ENCODE measurements around the gene ADAMTSL4.

Gene ADAMTSL4

DNA sequence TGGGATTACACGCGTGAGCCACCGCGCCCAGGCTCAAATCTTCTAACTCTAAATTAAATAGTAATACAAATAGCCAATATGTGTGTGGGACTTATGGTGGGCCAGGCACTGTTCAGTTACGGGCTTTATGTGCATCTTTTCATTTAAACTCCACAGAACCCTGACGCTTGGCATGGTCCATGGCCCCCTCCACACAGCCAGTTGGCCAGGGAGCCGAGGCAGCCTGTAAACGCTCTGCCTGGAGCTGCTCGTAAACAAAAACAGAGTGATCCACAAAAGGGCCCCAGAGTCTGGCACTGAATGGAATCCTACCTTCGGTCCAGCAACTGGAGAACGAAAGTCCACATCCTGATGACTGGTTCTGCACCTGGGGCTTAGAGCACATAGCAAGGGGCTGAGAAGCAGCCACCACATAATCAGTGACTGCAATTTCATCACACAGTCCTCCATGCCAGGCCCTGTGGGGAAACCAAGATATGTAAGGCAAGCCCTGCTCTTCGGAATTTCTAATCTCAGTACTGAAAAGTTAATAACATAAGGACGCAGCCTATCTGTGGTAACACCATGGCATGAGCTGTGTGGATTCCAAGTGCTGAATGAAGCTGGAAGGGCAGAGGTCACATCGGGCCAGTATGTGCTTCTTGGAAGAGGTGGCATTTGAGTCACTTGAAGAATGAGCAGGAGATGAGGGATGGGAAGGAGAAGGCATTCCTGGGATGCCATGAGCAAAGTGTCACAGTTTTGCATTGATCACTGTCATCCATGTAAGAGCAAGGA lies 13.5 kb upstream of the ADAMTSL4 start:
- DNase-seq: no peak

DNA sequence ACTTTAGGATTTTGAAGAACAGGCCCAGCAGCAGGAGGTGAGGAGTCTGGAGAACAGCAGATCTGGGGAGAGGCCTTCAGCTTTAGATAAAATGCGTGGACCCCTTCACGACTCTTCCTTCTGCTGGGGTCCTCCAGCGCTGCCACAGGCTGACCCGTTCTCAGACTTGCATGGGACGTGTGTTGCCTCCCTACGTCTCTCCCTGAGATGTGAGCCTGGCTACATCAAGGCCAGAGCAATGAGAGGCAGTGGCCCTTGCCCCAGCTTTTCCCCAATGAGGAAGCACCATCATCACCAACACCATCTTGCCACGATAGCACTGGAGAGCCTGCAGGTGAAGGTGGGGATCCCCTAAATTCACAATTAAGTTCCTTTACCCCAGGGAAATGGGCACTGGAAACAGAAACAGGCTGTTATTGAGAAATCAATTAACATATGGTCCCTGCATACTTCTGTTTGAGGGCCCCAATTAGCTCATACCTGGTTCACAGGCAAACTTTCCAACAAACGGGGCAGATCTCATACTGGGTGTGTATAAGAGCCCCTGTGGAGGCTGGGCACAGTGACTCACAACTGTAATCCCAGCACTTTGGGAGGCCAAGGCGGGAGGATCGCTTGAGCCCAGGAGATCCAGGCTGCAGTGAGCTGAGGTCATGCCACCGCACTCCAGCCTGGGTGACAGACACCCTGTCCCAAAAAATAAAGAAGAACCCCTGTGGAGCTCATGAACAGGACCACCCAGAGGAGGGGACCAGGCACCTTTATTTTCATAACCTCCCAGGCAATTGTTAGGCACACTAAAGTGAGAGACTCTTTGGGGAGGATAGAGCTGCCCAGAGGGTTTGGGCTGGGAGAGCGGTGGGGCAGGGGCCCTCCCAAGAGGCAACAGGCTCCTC lies 12.1 kb upstream of the ADAMTSL4 start:
- no peak for DNase-seq

DNA sequence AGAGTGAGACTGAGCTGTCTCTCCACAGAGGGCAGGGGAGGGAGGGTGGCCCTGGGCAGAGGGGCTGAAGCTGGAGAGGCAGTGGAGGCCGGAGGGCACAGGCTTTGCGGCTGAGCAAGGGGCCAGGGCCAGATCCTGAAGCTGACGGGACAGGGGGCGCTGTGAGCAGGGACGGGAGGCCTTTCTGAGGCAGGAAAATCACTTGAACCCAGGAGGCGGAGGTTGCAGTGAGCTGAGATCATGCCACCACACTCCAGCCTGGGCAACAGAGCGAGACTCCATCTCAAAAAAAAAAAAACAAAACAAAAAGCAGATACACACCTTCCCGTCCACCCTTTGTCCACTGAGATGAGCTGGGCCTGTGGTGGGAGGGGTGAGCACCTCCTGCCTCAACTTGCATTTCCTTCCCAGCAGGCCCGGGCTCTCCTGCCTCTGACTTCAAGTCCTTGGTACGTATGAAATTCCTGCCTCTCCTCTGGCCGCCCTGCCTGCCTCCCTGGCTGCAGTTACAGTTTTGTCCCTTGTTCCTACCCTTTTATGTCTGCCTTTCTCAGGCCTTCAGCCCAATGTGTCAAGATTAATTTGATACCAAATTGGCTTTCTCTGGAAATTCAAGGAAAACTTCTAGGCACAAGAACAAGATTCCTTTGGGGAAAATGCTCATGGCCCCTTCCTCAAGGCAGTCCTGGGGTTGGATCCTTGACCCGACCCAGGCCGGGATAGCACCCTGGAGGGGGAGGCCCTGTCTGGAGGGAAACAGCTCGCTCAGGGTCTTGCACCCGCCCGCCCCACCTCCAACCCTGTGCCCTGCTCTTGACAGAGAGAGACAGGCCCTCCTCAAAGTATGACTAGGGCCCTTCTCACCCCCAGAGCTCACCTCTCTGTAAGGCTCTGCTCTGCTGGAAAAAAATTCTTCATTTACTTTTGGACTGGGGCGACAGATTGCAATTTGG lies 11.2 kb upstream of the ADAMTSL4 start:
- no peak for DNase-seq

DNA sequence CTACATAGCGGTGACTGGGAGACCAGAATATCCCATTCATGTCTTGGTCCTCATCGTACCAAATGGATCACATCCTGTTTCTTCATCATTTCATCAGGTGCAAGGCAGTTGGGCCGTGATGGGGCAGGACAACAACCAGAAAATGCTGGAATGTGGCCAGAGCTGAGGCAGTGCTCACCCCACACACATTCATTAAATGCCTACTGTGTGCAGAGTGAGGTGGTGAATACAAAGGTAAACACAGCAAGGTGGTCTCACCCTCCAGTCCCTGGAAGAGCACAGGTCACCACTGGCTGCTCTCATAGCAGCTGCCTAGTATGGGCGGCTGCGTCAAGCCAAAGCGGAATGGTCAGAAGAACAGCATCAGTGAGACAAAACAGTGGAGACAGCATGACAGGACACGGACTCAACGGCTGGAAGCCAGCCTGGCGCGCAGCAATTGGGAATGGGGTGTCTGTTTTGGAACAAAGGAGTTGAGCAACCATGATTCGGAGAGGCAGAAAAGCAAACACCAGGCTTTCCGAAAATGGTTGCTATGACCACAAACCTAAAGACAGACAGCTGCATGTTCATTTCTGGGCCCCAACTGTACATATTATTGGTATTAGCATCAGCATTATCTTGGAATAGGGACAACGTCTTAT lies 5.6 kb upstream of the ADAMTSL4 start:
- no peak for DNase-seq

DNA sequence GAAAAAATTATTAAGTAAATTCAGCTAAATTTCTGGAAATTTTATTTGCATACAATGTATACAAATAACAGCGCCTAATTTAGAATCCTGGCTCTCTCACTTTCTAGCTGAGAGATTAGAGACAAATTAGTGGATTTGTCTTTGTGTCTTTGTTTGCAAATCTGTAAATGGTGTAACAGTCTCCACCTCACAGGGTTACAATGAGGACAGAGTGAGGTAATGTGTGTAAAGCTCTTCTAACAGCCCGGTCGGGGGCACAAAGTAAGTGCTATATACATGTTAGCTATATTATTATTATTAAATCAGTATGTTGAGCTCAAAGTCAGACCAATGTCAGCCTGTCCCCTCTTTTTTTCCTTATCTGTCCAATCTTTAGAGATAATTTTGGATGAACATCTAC lies 5.0 kb upstream of the ADAMTSL4 start:
- no peak for DNase-seq

DNA sequence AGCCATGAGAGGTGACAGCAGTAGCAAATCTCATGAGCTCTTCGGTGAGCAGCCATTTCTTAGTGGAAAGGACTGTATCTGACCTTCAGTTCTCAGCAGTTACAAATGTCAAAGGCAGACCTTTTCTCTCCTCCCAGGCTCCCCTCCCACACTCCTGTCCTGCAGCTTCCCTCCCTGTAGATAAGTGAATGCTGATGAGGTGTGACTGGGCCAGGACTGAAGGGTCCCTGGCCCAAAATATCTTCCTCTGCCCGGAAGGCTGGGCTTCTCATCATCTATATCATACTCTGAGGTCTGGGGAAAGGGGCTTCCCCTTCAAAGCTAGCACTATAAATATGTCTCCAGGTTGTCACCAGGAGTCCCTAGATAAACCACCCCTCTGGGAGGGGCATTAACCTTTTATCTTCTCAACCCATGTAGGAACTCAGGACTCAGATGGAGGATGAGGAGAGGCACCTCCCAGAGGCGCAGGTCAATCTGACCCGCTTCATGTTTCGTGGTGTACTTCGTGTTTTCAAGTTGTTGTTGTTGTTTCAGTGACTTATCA lies 3.6 kb upstream of the ADAMTSL4 start:
- DNase-seq: no peak

DNA sequence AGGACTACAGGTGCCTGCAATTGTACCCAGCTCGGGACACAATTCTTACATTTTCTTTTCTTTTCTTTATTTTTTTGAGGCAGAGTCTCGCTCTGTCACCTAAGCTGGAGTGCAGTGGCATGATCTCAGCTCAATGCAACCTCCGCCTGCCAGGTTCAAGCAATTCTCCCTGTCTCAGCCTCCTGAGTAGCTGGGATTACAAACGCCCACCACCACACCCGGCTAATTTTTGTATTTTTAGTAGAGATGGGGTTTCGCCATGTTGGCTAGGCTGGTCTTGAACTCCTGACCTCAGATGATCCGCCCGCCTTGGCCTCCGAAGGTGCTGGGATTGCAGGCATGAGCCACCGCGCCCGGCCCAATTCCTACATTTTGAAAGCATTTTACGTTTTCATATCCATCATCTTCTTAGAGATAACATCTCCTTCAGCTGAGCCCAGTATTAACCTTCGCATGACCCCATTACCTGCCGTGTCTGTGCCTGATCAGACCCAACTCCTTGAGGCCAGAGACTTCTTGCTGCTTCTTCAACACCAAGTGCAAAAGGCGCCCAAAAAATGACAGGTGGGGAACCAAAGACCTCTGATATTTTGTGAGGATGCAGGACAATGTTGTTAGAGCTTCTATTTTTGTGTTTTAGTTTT lies 2.8 kb upstream of the ADAMTSL4 start:
- DNase-seq: no peak

DNA sequence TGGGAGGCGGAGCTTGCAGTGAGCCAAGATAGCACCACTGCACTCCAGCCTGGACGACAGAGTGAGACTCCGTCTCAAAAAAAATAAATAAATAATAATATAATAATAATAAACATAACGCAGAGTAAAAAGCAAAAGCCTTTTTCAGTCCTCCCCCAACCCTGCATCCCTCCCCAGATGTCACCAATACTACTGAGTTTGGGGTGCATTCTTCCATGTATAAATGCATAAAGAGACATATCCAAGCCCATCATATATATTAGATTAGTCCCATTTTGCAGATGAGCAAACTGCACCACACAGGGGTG lies 930 bp upstream of the ADAMTSL4 start:
- no peak for DNase-seq

DNA sequence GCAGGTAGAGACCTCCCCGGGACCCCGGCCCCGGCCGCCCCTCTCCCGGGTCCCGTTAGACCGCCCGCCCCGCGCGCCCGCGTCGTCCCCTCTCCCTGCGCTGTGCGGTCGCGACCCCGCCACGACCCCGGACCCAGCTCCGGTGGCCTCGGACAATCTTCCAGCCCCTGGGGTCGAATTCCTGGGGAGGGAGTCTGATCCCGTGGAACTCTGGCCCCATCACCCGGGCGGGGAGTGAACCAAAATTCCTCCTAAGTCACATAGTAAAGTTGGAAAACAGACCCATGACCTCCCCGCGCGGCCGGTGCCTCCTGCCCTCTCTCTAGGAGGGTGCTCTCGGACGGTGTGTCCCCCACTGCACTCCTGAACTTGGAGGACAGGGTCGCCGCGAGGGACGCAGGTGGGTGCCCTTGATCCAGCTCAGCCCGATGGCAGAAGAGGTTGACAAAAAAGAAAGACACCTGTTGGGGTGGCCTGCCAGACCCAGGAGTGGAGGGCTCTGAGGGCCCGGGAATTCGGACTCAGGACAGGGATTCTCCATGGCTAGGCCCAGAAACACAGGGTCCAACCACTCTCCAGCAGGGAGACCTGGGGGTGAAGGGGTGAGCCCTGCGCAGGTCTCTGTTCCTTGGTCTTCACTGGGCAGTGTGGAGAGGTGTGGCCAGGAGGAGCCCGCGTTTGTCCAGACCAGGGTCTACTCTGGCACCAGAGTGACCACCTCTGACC lies 451 bp downstream of the ADAMTSL4 start:
- no peak for DNase-seq

DNA sequence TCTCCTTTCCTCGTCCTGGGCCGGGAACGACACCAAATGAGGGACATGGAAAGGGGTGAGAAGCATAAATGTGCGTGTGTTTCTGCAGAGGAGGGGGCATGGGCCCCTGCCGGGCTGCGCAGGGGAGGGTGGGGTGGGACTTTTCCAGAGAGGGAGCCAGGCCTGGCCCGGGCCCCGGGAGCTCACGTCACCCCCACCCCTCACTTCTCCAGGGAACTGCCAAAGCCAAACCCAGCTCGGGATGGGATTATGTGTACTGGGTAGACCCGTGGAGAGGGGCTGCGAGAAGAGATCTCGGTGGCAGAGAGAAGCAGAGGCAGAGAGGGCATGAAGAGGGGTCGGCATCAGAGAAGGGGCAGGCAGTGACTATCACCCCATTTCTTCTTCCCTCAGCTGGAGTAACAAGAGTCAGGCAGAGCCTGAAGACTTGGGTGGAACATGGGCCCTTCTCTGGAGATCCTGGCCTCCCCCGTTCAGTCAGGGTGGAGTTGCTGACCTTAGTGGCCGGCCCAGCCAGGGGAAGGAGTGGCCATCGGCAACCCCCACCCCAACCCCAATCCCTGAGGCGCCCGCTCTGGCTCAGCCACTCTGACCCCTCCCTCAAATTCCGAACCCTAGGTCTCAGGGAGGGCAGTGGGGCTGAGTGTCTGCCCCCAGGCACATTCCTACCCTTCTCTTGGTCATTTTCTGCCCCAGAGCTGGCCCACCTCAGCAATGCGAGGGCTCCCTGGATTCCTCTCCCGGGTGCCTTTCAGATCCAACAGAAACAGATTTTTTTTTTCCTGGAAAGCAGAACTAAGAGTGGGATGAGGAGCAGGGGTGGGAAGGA lies 1.2 kb downstream of the ADAMTSL4 start:
- DNase-seq: no peak

DNA sequence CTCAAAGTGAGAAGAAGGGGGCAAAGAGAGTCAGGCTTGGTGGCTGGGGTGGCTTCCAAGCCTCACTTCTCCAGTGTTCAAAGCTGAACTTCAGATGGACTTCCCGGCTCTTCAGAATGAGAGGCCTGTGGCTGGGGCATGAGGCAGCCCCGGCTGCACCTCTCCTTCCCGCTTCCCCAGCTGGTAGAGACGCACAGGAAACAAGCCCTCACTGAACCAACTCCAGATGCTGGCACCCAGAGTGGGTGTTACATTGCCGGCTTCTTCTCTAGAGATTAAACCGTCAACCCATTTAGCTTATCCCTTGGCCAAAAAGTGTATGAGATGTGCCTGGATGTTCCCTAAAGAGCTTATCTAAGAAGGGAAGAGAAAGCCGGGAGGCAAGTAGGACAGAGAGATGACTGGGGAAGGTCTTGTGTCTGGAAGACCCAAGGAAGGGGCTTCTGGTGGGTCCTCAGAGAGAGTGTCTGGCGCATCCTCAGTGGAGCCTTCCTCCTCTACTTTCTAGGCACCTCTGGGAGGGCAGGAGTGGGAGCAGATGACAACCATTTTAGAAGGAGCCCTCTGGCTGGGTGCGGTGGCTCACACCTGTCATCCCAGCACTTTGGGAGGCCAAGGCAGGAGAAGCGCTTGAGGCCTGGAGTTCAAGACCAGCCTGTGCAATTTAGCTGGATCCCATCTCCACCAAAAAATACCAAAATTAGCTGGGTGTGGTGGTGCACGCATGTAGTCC lies 2.0 kb downstream of the ADAMTSL4 start:
- DNase-seq: no peak

DNA sequence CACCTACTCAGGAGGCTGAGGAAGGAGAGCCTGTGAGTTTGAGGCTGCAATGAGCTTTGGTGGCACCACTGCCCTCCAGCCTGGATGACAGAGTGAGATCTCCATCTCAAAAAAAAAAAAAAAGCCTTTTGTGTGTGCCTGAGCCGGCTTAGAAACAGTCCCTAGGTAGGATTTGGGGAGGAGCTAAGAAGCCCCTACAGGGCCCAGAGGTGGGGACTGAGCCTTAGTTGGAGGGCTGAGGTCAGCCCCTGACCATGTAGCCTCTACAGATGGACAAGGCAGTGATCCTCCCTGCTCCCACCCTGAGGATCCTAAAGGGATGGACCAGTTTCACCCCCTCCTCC lies 2.5 kb downstream of the ADAMTSL4 start:
- no peak for DNase-seq

DNA sequence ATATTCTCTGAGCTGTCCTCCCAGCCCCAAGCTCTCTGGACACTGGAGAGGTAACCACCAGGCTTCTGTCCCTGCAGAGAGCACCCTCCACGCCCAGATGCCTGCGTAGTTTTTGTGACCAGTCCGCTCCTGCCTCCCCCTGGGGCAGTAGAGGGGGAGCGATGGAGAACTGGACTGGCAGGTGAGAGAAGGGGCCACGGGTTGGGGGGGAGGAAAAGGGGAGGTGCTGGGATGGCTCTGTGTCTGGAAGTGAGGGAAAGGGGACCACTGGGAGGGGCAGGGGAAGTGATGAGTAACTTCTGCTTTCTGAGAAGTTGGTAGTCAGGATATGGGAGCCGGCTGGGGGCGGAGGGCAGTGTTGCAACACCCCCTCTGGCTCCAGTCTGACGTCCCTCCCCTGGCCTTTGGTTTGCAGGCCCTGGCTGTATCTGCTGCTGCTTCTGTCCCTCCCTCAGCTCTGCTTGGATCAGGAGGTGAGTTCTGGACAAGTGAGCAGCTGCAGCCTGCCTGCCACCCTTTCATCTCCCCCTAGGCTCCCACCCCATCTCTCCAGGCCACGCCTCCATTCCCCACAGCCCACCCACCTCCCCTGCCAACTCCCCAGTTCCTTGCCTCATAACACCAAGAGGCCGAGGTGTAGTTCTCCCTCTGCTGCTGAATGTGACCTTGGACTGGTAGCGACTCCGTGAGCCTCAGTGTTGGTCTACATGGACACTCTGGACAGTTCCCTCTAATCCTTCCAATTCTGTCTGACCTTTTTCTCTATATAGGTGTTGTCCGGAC lies 3.1 kb downstream of the ADAMTSL4 start:
- no peak for DNase-seq

DNA sequence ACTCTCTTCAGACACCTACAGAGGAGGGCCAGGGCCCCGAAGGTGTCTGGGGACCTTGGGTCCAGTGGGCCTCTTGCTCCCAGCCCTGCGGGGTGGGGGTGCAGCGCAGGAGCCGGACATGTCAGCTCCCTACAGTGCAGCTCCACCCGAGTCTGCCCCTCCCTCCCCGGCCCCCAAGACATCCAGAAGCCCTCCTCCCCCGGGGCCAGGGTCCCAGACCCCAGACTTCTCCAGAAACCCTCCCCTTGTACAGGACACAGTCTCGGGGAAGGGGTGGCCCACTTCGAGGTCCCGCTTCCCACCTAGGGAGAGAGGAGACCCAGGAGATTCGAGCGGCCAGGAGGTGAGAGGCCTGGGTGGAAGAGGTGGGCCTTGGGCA lies 3.7 kb downstream of the ADAMTSL4 start:
- DNase-seq: no peak

DNA sequence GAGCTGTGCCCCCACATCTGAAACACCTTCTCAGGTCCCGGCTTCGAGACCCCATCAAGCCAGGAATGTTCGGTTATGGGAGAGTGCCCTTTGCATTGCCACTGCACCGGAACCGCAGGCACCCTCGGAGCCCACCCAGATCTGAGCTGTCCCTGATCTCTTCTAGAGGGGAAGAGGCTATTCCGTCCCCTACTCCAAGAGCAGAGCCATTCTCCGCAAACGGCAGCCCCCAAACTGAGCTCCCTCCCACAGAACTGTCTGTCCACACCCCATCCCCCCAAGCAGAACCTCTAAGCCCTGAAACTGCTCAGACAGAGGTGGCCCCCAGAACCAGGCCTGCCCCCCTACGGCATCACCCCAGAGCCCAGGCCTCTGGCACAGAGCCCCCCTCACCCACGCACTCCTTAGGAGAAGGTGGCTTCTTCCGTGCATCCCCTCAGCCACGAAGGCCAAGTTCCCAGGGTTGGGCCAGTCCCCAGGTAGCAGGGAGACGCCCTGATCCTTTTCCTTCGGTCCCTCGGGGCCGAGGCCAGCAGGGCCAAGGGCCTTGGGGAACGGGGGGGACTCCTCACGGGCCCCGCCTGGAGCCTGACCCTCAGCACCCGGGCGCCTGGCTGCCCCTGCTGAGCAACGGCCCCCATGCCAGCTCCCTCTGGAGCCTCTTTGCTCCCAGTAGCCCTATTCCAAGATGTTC lies 4.3 kb downstream of the ADAMTSL4 start:
- no peak for DNase-seq

DNA sequence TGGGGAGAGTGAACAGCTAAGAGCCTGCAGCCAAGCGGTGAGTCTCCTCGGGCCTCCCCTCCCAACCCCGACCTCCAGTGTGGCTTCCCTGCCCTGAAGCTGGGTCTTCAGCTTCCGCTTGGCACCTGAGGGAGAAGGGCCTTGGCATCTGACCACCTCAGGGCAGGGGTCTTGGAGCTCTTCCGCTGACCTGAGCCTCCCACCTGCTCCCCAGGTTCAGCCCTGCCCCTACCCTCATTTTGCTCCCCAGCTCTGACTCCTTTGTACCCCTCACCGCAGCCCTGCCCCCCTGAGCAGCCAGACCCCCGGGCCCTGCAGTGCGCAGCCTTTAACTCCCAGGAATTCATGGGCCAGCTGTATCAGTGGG lies 4.9 kb downstream of the ADAMTSL4 start:
- no peak for DNase-seq

DNA sequence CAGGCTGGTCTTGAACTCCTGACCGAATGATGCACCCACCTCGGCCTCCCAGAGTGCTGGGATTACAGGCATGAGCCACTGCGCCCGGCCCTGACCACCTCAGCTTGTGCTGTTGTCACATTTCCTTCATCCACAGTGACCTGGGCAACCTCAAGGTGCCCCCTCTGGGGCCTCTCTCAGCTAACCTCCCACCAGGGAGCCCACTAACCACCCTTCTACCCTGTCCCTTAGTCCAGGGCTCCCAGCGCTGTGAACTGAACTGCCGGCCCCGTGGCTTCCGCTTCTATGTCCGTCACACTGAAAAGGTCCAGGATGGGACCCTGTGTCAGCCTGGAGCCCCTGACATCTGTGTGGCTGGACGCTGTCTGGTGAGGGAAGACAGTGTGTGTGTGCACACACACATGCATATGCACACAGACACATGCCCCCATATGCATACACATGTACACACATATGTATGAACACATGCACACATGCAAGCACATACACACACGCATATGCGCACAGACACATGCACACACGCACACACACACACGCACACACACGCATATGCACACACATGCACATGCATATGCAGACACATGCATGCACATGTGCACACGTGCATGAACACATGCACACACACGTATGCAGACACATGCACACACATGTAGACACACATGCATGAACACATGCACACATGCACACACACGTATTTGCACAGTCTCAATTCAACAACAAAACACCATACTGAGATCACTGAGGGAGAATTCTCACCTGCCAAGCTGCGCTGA lies 6.2 kb downstream of the ADAMTSL4 start:
- DNase-seq: no peak

All from NCI-H510A (cell line).